KG1 (cell line): ENCODE data around the gene MICALL1.

Experiments
- DNase-seq: peaks from one replicate; lab custom pipeline; 2025; lab: John Stamatoyannopoulos, UW

MICALL1 gene, protein sequence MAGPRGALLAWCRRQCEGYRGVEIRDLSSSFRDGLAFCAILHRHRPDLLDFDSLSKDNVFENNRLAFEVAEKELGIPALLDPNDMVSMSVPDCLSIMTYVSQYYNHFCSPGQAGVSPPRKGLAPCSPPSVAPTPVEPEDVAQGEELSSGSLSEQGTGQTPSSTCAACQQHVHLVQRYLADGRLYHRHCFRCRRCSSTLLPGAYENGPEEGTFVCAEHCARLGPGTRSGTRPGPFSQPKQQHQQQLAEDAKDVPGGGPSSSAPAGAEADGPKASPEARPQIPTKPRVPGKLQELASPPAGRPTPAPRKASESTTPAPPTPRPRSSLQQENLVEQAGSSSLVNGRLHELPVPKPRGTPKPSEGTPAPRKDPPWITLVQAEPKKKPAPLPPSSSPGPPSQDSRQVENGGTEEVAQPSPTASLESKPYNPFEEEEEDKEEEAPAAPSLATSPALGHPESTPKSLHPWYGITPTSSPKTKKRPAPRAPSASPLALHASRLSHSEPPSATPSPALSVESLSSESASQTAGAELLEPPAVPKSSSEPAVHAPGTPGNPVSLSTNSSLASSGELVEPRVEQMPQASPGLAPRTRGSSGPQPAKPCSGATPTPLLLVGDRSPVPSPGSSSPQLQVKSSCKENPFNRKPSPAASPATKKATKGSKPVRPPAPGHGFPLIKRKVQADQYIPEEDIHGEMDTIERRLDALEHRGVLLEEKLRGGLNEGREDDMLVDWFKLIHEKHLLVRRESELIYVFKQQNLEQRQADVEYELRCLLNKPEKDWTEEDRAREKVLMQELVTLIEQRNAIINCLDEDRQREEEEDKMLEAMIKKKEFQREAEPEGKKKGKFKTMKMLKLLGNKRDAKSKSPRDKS

GRCh38 chr22:37905534-37906363, at the start of gene MICALL1:
TSS of gene MICALL1 (plus strand) at chr22:37906297. CDS start at chr22:37906423, 126 bp downstream.
- DNase-seq, result no peak

- DNase-seq, result no peak
These were observed 45.2 kb upstream of the MICALL1 start for GRCh38 chr22:37860796-37861421.

DNA sequence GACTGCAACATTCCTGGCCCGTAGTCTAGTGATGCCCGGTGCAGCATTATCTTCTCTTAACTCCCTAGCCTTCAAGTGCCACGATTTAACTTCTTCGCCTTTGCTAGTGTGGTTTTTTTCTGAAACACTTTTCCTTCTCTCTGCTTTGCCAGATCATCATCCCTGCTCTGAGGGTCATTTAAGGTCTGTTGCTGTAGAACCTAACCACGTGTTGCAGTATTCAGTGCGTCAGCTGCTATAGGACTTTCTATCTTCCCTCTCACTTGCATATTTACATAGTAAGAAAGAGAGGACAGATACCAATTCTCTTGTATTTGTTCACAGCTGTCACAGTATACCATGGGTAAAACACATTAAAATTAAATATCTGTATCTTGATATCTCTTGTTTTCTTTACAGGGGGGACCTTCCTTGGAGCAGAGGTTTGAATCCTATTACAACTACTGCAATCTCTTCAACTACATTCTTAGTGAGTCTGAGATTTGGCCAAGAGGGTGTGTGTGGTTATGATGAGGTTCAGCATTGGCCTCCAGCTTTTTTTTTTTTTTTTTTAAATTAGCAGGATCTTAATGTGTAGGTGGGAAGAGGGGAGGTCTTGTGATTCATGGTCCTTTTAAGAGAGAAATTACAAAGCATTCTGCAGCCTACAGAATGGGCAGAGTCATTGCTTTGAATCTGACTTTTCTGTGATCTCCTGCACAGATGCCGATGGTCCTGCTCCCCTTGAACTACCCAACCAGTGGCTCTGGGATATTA, 43.3 kb upstream of the MICALL1 start:
- no peak for DNase-seq

GRCh38 chr22:37865510-37865909, 40.6 kb upstream of the MICALL1 start:
- no peak for DNase-seq

DNA sequence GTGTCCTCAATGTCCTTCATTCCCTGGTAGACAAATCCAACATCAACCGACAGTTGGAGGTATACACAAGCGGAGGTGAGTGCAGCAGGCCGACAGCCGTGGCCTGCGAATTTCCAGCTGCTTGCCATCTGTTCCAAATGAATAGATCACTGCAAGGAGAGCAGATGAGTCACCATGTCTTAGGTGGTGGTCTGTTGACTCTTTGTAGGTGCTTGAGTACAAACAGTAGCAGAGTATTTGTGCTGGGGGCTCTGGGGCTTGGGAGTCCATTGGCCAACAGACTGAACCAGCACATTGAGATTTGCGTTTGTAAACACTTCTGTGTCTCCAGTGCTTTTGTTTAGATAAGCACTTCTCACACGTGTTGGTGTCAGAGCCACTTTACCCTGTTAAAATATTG, 35.8 kb upstream of the MICALL1 start:
- no peak for DNase-seq

DNA sequence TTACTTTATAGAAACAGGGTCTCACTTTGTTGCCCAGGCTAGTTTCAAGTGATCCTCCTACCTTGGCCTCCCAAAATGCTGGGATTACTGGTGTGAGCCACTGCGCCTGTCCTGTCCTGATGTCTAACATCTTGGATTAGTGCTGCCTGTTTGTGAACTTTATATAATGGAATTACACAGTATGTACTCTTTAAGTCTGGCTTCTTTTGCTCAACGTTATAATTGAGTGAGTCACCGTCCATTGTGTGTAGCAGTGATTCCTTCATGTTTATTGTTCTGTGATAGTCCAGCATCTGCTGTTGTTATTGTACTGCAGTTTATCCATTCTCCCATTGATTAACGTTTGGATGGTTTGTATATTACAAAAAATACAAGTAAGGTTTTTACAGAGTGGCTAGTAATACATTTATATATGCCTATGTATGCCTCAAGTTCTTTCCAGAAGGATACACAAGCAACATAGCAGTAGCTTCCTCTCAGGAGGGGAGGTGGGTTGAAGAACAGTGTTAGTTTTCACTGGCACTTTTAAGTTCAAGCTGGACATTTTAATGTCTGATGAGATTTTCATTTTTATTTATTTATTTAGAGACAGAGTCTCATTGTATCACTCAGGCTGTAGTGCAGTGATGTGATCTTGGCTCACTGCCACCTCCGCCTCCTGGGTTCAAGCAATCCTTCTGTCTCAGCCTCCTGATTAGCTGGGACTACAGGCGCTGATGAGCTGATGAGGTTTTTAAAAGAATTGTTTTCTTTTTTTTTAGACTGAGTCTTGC, 25.2 kb upstream of the MICALL1 start:
- DNase-seq, result no peak

DNA sequence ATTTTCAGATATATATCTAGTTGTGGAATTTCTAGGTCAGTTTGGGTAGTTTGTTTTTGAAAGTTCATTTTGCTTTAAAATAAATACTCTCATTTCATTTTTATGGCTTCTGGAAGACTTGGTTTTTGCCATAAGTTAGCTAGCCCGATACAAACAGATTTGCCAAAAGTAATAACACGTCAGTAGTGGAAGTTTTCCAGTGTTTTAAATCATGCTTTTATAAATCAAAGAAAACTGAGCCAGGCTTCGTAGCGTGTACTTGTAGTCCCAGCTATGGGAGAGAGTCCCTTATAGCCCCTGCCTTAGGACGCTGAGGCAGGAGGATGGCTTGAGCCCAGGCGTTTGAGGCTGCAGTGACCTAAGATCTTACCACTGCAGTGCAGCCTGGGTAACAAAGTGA, 21.7 kb upstream of the MICALL1 start:
- DNase-seq, result no peak

GRCh38 chr22:37887584-37888378, 18.3 kb upstream of the MICALL1 start:
- no peak for DNase-seq

- no peak for DNase-seq
These were observed 14.2 kb upstream of the MICALL1 start for GRCh38 chr22:37891926-37892325.

GRCh38 chr22:37892566-37893335, 13.3 kb upstream of the MICALL1 start:
- DNase-seq, result no peak

- no peak for DNase-seq
These were observed 12.5 kb upstream of the MICALL1 start for GRCh38 chr22:37893583-37893983.

DNA sequence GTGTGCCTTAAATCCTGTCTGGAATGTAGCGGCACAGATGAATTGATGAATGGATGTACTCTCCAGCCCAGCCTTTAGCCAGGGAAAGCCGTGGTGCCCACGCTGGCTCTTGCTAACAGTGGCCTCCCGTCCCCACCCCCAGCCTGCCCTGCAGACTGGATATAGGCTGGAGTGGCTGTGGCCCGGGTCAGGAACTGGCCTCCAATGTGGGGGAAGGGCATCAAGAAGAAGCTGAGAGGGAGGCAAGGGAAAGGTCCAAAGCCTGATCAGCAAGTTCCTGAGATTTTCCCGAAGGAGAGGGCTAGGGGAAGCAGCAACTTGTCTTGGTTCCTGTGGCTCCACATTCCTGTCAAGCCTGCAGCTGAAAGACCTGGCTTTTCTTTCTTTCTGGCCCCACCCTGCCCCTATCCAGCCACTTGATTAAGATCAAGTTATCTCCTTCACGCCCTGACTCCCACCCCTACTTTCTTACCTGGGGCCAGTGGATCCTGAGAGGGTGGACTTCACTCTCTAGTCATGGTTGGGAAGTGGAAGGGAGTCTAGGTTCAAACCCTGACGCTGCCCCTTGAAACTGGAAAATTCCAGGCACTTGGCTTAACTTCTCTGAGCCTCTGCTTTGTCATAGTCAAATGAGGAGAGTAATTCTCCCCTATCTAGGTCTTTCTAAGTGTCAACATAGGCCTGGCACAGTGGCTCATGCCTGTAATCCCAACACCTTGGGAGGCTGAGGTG, 11.0 kb upstream of the MICALL1 start:
- no peak for DNase-seq

DNA sequence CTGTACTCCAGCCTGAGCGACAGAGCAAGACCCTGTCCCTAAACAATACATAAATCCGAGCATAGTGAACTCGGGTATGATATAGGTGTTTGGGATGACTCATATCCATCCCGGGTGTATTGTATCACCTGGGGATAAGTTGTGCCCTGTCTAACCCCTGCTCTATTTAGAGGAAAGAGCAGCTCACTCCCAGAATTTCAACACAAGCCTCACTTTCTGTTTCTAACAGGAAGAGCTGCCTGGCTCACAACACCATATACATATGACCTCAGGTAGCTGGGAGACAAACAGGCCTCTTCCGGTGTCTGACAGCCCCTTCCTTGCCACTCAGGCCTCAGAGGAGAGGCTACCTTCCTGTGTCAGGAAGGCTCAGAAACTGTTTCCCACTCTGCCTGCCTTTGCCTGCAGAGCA, 9.9 kb upstream of the MICALL1 start:
- DNase-seq, result peak; percentile 39

DNA sequence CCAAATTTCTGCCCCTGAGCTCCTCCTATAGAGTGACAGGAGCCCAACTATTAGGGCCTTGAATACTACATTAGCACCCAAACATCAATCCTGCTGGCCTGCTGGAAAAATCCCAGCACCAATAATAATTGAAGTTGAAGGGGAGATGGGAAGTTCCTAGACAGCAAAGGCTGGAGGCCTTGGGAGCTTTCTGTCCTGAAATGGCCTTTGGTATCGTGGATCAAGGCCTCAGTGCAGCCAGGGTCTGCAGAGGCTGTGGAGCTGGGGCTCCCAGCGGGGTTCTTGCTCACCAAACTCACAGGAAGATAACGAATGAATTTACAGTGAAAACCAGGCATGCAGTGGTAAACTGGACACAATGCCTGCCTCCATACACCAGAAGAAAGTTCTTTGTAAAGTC, 9.2 kb upstream of the MICALL1 start:
- DNase-seq, result no peak

- DNase-seq, result no peak
These were observed 8.3 kb upstream of the MICALL1 start for GRCh38 chr22:37897807-37898206.

DNA sequence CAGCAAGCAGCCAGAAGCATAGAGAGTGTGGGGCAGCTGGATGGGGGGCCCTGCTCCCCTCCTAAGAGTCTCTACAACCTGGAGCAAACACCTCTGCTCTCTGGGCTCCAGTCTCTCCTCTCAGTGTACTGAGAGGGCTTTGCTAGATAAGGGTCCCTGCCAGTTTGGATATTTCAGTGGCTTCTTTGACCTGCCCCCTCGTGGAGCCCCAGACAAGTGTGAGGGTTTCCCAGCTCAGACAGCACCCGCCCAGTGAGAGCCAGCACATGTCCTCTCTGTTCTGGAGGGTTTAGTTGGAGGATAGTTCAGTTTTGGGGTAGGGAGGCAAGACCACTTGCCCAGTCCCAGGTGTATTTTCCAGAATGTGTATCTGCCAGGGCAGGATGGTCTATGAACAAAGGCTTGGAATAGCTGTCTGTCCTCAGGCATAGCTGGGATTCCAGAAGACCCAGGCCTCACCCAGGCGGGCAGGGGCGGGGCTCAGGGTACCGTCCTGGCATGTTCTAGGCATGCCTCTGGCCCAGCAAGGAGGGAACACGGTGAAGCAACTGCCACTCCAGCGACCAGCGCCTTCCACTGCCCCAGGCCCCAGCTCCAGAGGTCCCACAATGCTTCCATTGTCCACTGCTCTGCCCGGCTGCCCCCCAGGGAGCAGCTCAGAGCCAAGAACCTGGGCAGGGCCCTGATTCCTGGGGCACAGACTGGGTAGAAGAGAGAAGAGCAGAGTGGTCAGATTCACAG, 7.5 kb upstream of the MICALL1 start:
- no peak for DNase-seq
